Smooth muscle cell (in vitro differentiated cells): Measurements from ENCODE around the gene MEP1B. TPM values are rescaled to one million over a fixed set of nuclear protein-coding genes. Genes with fewer than 3 reads are reported as not detected.
"Not testable (repeated sequence)": the region's sequence is repeated elsewhere in the genome, so short reads cannot be mapped to it uniquely, and the experiment has no call there.

ENCODE experiments used
- DNase-seq: peaks from one replicate; lab custom pipeline; 2025; ENCODE audit not compliant: unreplicated experiment; lab: John Stamatoyannopoulos, UW
- H2AFZ ChIP-seq: fragments of 200-600 bp; sonication (generic); 2 replicates; pipeline ENCODE4 v1.6.0; 2016; ENCODE audit warnings: antibody characterized with exemption, low read depth, mild to moderate bottlenecking
- H3F3A ChIP-seq: fragments of 200-600 bp; sonication (generic); 2 replicates; pipeline ENCODE4 v1.6.0; 2017; ENCODE audit warnings: antibody characterized with exemption, low read depth
- H3K27ac ChIP-seq: fragments of 200-600 bp; sonication (generic); 2 replicates; pipeline ENCODE4 v1.5.1; 2016; ENCODE audit warnings: low read depth, mild to moderate bottlenecking
- H3K27me3 ChIP-seq: fragments of 200-600 bp; sonication (generic); 2 replicates; pipeline ENCODE4 v1.6.1; 2016; ENCODE audit warnings: low read depth, mild to moderate bottlenecking
- H3K36me3 ChIP-seq: fragments of 200-600 bp; sonication (generic); 2 replicates; pipeline ENCODE4 v1.5.1; 2016; ENCODE audit warnings: low read depth
- H3K4me1 ChIP-seq: fragments of 200-600 bp; sonication (generic); 2 replicates; pipeline ENCODE4 v1.5.1; 2016; ENCODE audit warnings: low read depth
- H3K4me2 ChIP-seq: fragments of 200-600 bp; sonication (generic); 2 replicates; pipeline ENCODE4 v1.6.0; 2016; ENCODE audit warnings: mild to moderate bottlenecking
- H3K4me3 ChIP-seq: fragments of 200-600 bp; sonication (generic); 2 replicates; pipeline ENCODE4 v1.5.1; 2016; ENCODE audit warnings: mild to moderate bottlenecking
- H3K79me2 ChIP-seq: fragments of 200-600 bp; sonication (generic); 2 replicates; pipeline ENCODE4 v1.6.0; 2016; ENCODE audit warnings: low read depth, mild to moderate bottlenecking
- H3K9ac ChIP-seq: fragments of 200-600 bp; sonication (generic); 2 replicates; pipeline ENCODE4 v1.6.0; 2016; ENCODE audit warnings: low read depth
- H3K9me3 ChIP-seq: fragments of 200-600 bp; sonication (generic); replicated peaks from 2 replicates; pipeline ENCODE4 v1.5.1; 2016; ENCODE audit warnings: low read depth
- H4K20me1 ChIP-seq: fragments of 200-600 bp; sonication (generic); 2 replicates; pipeline ENCODE4 v1.6.0; 2016; ENCODE audit warnings: low read depth
- WGBS: methylation state at CpG from one replicate; pipeline ENCODE4 v1.1.7; 2016; ENCODE audit warnings: low lambda C conversion rate; 5-methylcytosine and 5-hydroxymethylcytosine counted together
- polyA plus RNA-seq: library from polyadenylated mRNA; unstranded; fragments of >200 nt; fragmentation: Nextera tagmentation; extraction: Ambion mirVana; gene quantifications from 2 replicates; pipeline ENCODE4 v1.2.1, GENCODE V29; 2016
- total RNA-seq: library from RNA; depleted of rRNA; stranded (reverse); fragments of >200 nt; gene quantifications from 2 replicates; pipeline ENCODE4 v1.2.3, GENCODE V29; 2014
- TF ChIP-seq, protein P1 (sequence below): fragments of 200-600 bp; sonication (generic); IDR thresholded peaks from 2 replicates; pipeline ENCODE4 v1.5.1; 2017; ENCODE audit warnings: borderline replicate concordance, mild to moderate bottlenecking, antibody characterized with exemption; ENCODE audit not compliant: insufficient read depth, poor library complexity, severe bottlenecking

The MEP1B gene
- total and polyA plus RNA-seq, 2 experiments from 2014 or later: not detected

DNA sequence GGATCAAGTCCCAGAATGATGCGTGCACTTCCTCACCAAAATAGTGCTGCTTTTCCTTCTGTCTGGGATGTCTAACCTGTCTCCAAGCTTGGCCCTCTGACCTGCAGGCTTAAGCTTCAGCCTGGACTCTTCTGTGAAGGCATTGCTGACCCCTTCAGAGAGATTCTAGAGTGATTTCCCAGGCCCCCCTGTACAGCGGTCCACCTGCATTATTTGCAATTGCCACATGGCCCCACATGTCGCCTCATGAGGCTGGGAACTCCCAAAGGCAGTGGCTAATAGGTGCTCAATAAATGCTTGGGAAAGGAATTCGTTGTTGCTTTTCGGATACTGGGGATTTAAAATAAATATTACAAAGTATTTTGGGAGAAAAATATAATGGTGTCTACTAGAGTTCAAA is 32.3 kb upstream of the MEP1B start:
- 81% methylated on average over 5 of the region's 5 CpGs for WGBS
- Histone ChIP-seq H3F3A (no peaks in the 10 kb centered on the region), H3K9me3 (no peaks in the 10 kb centered on the region), H3K4me1 (no peaks in the 10 kb centered on the region), H3K9ac (no peak overlapping the region), H3K36me3 (no peaks in the 10 kb centered on the region), H4K20me1 (no peaks in the 10 kb centered on the region), H2AFZ (peak overlapping the region; percentile 35), H3K4me3 (no peak overlapping the region), H3K4me2 (peak overlapping the region; percentile 77), H3K79me2 (no peaks in the 10 kb centered on the region), H3K27ac (no peak overlapping the region), H3K27me3 (no peaks in the 10 kb centered on the region)
- TF ChIP-seq, protein P1, sequence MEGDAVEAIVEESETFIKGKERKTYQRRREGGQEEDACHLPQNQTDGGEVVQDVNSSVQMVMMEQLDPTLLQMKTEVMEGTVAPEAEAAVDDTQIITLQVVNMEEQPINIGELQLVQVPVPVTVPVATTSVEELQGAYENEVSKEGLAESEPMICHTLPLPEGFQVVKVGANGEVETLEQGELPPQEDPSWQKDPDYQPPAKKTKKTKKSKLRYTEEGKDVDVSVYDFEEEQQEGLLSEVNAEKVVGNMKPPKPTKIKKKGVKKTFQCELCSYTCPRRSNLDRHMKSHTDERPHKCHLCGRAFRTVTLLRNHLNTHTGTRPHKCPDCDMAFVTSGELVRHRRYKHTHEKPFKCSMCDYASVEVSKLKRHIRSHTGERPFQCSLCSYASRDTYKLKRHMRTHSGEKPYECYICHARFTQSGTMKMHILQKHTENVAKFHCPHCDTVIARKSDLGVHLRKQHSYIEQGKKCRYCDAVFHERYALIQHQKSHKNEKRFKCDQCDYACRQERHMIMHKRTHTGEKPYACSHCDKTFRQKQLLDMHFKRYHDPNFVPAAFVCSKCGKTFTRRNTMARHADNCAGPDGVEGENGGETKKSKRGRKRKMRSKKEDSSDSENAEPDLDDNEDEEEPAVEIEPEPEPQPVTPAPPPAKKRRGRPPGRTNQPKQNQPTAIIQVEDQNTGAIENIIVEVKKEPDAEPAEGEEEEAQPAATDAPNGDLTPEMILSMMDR: no peak
- no peak for DNase-seq

DNA sequence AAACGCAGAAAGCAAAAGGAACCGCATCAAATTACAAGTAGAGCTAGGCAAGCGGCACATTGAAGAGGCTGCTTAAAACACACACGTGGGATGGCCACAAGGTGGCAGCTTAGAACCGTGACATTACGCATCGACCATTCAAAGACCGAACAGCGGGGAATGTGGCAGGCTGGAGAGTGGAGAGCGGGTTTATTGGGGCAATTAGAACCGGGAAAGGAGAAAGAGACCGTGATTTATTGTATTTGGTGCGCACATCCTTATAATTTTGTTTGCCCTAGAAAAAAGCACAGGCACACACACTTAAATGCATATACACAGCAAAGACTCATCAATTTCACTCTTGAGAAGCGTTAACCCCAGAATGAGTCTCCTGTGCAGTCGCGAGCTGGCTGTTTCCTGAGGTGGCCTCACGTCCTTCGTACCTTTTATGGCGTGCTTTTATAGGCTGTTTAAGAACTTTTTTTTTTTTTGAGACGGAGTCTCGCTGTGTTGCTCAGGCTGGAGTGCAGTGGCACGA is 31.7 kb upstream of the MEP1B start:
- H3F3A ChIP-seq: no peaks in the 10 kb centered on the region
- peak overlapping the region; percentile 77 for H3K4me2 ChIP-seq
- no peak overlapping the region for H3K9ac ChIP-seq
- H3K4me3 ChIP-seq: peak overlapping the region; percentile 39
- WGBS: 12% methylated on average over 22 of the region's 22 CpGs
- H3K4me1 ChIP-seq: no peaks in the 10 kb centered on the region
- H3K27me3 ChIP-seq: no peaks in the 10 kb centered on the region
- DNase-seq: peak; percentile 6
- no peaks in the 10 kb centered on the region for H3K79me2 ChIP-seq
- TF ChIP-seq, protein P1: peak; percentile 78
- H3K36me3 ChIP-seq: no peaks in the 10 kb centered on the region
- H4K20me1 ChIP-seq: no peaks in the 10 kb centered on the region
- no peak overlapping the region for H3K27ac ChIP-seq
- H2AFZ ChIP-seq: peak overlapping the region; percentile 35
- H3K9me3 ChIP-seq: no peaks in the 10 kb centered on the region

DNA sequence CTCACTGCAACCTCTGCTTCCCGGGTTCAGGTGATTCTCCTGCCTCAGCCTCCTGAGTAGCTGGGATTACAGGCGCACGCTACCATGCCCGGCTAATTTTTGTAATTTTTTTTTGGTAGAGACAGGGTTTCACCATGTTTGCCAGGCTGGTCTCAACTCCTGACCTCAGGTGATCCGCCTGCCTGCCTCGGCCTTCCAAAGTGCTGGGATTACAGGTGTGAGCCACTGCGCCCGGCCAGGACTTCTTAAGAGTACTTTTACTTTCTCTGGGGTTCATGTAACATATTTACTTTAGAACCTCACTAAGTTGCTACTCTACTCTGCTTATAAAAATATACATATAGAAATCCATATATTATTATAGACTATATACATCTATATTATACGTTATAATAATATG is 31.2 kb upstream of the MEP1B start:
- not testable (repeated sequence) for H3F3A ChIP-seq, H3K79me2 ChIP-seq, DNase-seq, H3K27ac ChIP-seq, H3K9me3 ChIP-seq, H2AFZ ChIP-seq, H3K4me1 ChIP-seq, H3K27me3 ChIP-seq, H3K9ac ChIP-seq, H3K36me3 ChIP-seq, H4K20me1 ChIP-seq
- 92% methylated on average over 9 of the region's 9 CpGs for WGBS
- Histone ChIP-seq H3K4me3 (peak overlapping the region; percentile 39), H3K4me2 (peak overlapping the region; percentile 77)

DNA sequence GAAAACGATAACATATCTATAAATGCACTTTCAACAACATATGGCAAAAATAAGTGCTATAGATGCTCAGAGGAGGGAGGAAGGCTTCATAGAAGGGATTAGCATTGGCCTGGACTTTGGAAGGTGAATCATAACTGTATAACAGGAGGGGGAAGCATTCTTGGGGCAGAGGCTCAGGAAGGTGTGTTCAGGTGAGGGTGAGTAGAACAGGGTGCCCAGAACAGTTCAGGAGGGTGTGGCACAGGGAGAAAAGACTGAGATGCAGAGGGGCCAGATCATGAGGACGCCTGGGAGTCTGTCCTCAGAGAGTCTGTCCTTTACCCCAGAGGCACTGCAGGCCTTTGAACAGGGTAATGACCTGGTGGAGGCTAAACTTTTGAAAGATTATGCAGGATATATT is 29.3 kb upstream of the MEP1B start:
- Histone ChIP-seq H3K9me3 (no peaks in the 10 kb centered on the region), H3K27ac (no peak overlapping the region), H3K4me1 (no peaks in the 10 kb centered on the region), H3K27me3 (peaks cover 2% of the 10 kb centered on the region), H3F3A (no peaks in the 10 kb centered on the region), H3K9ac (no peak overlapping the region), H2AFZ (no peak overlapping the region), H3K4me3 (no peak overlapping the region), H3K4me2 (no peak overlapping the region), H3K79me2 (no peaks in the 10 kb centered on the region), H4K20me1 (no peaks in the 10 kb centered on the region), H3K36me3 (no peaks in the 10 kb centered on the region)
- 78% methylated on average over 2 of the region's 2 CpGs for WGBS
- TF ChIP-seq, protein P1: no peak
- no peak for DNase-seq
